ENCODE data around the gene TNFRSF1A.
A peak's percentile ranks its signal among the peaks of the same experiment; 100 is the strongest.

Gene TNFRSF1A

DNA sequence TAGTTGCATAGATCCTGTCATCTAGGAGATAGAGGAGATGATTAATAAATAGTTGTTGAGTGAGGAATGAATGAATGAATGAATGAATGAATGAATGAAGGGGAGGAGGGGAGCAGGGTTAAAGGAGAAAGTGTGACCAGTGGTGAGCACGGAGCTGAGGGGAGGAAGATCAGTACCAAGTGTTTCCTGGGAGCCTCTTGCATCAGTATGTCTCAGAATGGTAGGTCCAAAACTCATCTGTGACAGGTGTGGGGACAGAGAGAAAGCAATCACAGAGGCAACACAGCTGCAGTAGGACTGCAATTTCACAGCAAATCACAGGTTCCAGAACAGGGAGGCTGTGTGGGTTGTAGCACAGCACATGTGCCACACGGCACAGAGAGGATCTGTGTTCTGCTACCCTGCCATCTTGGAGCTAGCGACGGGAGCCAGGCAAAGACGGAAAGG, 14.5 kb upstream of the TNFRSF1A start:
- Histone ChIP-seq H3K9ac (no peak overlapping the region), H3K4me2 (peak overlapping the region; percentile 4 to 99 (median 85); a peak in 16 of 22 replicates), H4K20me1 (peaks cover 0 to 5% (median 0%) of the 10 kb centered on the region in 11 experiments; a peak in 2 of 22 replicates), H3K27ac (no peak overlapping the region), H3K27me3 (no peaks in the 10 kb centered on the region), H3K4me3 (no peak overlapping the region), H3K4me1 (peaks cover 65 to 100% (median 88%) of the 10 kb centered on the region in 10 experiments), H3K9me3 (replicated peaks in 1 of 11) (no peaks in the 10 kb centered on the region), H3K36me3 (peaks cover 0 to 7% (median 0%) of the 10 kb centered on the region in 11 experiments; a peak in 2 of 22 replicates)
- TF ChIP-seq Cebpa-rat (IDR thresholded peaks at IDR 0.05): no peak

DNA sequence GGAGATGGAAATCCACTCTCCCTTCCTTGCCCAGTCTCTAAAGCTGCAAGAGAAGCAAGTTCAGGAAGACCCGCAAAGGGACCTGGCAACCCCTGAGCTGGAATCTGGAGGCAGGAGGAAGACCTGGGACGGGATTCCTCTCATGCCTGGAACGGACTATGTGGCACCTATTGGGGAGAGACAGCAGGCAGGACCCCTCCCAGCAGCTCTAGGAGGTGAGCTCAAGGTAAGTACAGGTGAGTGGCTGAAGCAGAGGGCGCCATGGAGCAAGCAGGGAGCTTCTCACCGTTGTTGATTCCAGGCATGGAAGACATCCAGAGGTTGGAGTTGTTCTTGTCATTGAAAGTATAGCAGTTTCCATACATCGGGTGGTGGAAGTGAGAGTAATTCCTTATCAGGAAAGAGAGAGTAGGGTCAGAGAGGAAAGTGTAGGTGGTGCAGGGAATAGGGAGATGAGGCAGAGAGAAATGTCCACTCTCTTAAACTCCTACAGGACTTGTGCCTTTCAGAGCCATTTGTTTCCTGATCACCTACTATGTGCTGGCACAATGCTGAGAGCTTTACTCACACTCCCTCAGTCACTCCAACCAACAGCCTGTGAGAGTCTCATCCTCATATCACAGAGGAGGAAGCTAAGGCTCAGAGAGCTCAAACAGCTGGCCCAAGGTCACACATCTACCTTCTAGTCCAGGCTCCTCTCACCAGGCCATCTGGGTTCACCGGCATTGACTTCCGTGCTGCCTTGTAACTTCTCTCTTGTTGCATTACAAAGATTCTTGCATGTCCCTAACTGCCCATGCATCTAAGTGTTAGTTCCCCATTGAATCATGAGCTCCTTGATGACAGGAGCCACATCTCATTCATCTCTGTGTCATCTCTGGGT, 13.9 kb upstream of the TNFRSF1A start:
- Histone ChIP-seq H4K20me1 (peaks cover 0 to 5% (median 0%) of the 10 kb centered on the region in 11 experiments; a peak in 2 of 22 replicates), H3K4me3 (no peak overlapping the region), H3K4me2 (peak overlapping the region; percentile 7 to 99 (median 86); a peak in 20 of 22 replicates), H3K9me3 (replicated peaks in 1 of 11) (no peaks in the 10 kb centered on the region), H3K27me3 (no peaks in the 10 kb centered on the region), H3K4me1 (peaks cover 70 to 100% (median 89%) of the 10 kb centered on the region in 10 experiments), H3K36me3 (peaks cover 0 to 7% (median 0%) of the 10 kb centered on the region in 11 experiments; a peak in 2 of 22 replicates), H3K27ac (no peak overlapping the region), H3K9ac (no peak overlapping the region)
- TF ChIP-seq Cebpa-rat (IDR thresholded peaks at IDR 0.05): no peak

DNA sequence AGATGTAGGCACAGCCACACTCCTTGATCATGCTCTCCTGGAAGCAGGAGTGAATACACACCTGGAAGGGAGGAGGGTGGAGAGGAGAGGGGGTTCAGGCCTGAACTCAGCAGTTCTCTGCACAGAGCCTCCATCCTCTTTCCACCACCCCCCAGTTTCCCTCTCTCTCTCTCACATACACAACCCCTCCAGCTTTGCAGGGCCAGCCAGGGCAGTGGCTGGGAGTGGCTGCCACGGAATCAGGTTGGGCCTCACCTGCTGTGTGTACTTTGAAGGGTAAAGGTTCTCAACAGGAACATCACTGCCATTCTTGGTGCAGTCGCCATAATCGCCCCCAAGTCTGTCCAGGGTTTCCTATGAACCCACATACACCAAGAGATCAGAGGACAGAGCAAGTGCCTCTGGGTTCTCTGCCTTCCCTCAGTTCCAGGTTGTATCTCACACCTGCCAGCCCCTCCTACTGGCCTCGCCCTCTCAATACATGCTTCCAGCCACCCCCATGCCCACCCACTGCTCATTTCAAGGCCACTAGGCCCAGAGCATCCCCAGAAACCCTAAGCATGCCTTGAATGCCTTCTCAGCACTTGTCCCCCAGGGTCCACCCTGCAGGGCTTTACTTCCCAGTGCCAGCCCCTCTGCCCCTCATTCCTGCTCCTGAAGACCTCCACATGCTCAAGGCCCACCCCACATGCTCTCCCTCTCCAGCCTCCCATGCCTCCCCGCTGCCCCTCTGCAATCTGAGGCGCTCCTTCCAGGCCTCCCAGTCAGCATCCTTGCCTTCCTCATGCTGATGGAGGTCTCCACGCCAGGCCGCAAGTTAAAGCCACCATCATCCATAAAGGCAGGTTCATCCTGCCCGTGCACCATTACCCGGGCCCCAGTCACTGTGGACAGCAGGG, 12.9 kb upstream of the TNFRSF1A start:
- Histone ChIP-seq H3K36me3 (peaks cover 0 to 7% (median 0%) of the 10 kb centered on the region in 11 experiments; a peak in 2 of 22 replicates), H3K4me3 (peak overlapping the region in 3 of 10 experiments; percentile 26 to 57 (median 33); a peak in 4 of 20 replicates), H3K4me2 (peak overlapping the region; percentile 78 to 99 (median 87)), H3K9me3 (replicated peaks in 1 of 11) (no peaks in the 10 kb centered on the region), H3K9ac (peak overlapping the region in 2 of 11 experiments; percentile 10 to 35; a peak in 3 of 22 replicates), H3K27me3 (no peaks in the 10 kb centered on the region), H4K20me1 (peaks cover 0 to 5% (median 0%) of the 10 kb centered on the region in 11 experiments; a peak in 2 of 22 replicates), H3K4me1 (peaks cover 67 to 99% (median 88%) of the 10 kb centered on the region in 10 experiments), H3K27ac (peak overlapping the region in 2 of 11 experiments; percentile 8 to 86; a peak in 4 of 22 replicates)
- no peak for TF ChIP-seq Cebpa-rat (IDR thresholded peaks at IDR 0.05)

DNA sequence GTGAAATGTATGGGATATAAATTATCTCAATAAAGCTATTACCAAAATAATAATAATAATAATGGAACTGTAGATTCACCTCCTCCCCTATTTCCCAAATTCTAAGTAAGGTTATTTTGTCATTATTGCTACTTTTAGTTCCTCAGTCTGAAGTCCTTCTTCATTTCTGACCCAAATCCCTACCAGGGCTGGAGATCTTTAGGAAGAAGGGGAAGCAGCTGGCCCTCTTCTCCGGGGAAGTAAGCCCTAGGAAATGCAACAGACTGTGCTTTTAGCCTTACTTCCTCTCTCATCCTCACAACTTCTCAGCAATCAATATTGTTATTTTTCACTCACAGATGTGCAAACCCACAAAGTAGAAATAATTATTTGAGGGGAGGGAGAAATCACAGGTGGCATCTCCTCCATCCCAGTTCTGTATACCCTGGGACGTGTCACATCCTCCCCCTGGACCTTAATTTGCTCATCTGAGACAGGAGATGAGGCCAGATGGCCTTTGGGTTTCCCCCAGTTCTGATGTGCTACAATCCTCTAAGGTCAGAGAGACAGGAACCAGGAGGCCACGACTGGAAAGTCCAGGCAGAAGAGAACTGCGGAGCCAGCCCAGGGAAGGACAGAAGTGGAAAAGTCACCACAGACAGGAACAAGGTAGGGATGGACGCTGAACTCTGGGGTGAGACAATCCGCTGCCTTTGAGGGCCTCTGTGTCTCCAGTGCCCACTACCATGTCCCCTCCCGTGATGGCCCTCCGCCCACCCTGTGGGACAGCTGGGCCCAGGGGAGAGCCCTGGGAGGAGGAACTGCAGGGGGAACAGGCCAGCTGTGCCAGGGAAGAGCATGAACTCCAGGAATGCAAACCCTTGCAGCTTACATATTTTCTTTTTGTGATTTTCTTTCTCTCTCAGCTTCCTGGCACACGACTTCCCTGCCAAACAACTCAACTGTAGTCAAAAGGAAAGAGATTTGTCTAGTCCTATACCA, 10.6 kb upstream of the TNFRSF1A start:
- Histone ChIP-seq H3K9ac (peak overlapping the region; percentile 56 to 78 (median 61); a peak in 20 of 22 replicates), H3K36me3 (peaks cover 0 to 7% (median 0%) of the 10 kb centered on the region in 11 experiments; a peak in 2 of 22 replicates), H3K4me1 (peaks cover 81 to 100% (median 95%) of the 10 kb centered on the region in 10 experiments), H3K4me2 (peak overlapping the region; percentile 78 to 99 (median 87)), H4K20me1 (peaks cover 0 to 5% (median 0%) of the 10 kb centered on the region in 11 experiments; a peak in 2 of 22 replicates), H3K27me3 (no peaks in the 10 kb centered on the region), H3K4me3 (peak overlapping the region in 9 of 10 experiments; percentile 6 to 57 (median 46); a peak in 16 of 20 replicates), H3K27ac (peak overlapping the region; percentile 57 to 86 (median 72)), H3K9me3 (replicated peaks in 1 of 11) (no peaks in the 10 kb centered on the region)
- no peak; a peak in 1 of 22 replicates for TF ChIP-seq Cebpa-rat (IDR thresholded peaks at IDR 0.05)

DNA sequence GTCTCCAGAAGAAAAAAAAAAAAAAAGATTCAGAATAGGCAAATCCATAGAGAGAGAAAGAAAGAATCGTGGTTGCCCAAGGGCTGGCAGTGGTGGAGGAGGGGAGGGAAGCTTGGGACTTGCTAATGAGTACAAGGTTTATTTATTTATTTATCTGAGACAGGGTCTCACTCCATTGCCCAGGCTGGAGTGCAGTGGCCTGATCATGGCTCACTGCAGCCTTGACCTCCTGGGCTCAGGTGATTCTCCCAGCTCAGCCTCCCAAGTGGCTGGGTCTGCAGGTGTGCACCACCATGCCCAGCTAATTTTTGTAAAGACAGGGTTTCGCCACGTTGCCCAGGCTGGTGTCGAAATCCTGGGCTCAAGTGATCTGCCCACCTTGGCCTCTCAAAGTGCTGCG, 9.7 kb upstream of the TNFRSF1A start:
- Histone ChIP-seq H3K36me3 (peaks cover 0 to under 1% (median 0%) of the 10 kb centered on the region in 11 experiments; a peak in 1 of 22 replicates), H3K4me2 (peak overlapping the region; percentile 78 to 99 (median 87)), H3K4me3 (peak overlapping the region in 4 of 10 experiments; percentile 6 to 57 (median 40); a peak in 5 of 20 replicates), H3K9me3 (replicated peaks in 1 of 11) (no peaks in the 10 kb centered on the region), H3K9ac (peak overlapping the region in 7 of 11 experiments; percentile 16 to 78 (median 31); a peak in 8 of 22 replicates), H3K4me1 (peaks cover 81 to 100% (median 96%) of the 10 kb centered on the region in 10 experiments), H4K20me1 (peaks cover 0 to 5% (median 0%) of the 10 kb centered on the region in 11 experiments; a peak in 2 of 22 replicates), H3K27ac (peak overlapping the region; percentile 18 to 86 (median 70); a peak in 20 of 22 replicates), H3K27me3 (no peaks in the 10 kb centered on the region)
- TF ChIP-seq Cebpa-rat (IDR thresholded peaks at IDR 0.05): peak in 2 of 11 experiments; percentile 32 to 39; a peak in 2 of 22 replicates

DNA sequence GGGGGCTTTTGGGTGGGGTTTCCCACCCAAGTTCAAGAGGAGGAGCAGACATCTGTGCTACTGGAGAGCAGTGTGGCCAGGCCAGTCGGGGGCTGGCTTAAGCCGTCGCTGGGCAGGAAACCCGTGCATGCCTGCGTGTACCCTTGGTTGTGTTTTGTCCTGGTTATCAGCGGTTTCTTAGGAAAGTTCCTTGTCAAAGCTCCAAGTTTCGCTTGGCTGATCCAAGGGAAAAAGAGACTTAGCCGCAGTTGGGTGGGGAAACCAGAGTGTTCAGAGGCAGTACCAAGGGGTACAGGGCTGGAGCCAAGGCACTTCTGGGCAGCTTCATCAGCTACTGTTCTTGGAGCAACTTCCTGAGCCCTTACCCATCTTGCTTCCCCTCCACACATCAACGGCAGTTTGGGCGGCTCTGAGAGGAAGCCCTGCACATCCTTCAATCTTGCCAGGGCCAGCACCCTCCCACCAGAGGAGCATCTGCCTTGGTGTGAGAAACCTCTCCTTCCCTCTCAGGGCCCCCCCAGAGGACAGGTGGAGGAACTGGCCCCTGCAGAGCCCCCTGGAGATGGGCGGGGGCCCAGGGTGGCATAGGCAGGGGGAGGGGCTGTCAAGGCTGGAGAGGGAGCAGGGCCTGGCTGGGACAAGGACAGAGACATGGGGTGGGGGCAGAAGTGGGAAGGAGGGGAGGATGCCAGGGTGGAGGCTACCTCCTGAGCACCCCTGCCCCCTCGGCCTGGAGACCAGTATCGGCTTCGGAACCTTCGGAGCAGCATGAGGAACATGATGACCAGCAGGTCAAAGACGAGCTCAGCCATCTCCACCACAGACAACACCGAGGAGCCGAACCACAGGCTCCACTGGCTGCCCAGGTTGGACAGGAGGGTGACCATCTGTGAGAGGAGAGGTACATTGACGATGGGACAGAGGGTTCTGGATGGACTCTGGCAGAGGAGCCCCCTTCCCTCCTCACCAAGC, 5.8 kb upstream of the TNFRSF1A start:
- Histone ChIP-seq H3K4me1 (peaks cover 81 to 100% (median 96%) of the 10 kb centered on the region in 10 experiments), H4K20me1 (peaks cover 0 to 4% (median 0%) of the 10 kb centered on the region in 11 experiments; a peak in 2 of 22 replicates), H3K36me3 (no peaks in the 10 kb centered on the region), H3K27ac (peak overlapping the region; percentile 35 to 100 (median 98); a peak in 20 of 22 replicates), H3K4me3 (peak overlapping the region in 7 of 10 experiments; percentile 0 to 45 (median 29); a peak in 6 of 20 replicates), H3K9me3 (replicated peaks in 1 of 11) (no peaks in the 10 kb centered on the region), H3K4me2 (peak overlapping the region; percentile 95 to 100 (median 99)), H3K27me3 (no peaks in the 10 kb centered on the region), H3K9ac (peak overlapping the region in 9 of 11 experiments; percentile 54 to 71 (median 66); a peak in 18 of 22 replicates)
- TF ChIP-seq Cebpa-rat (IDR thresholded peaks at IDR 0.05): no peak

All from BLaER1 treated with 17β-estradiol and CSF1 and Interleukin-3, amounts not matched to agents 10 nM and 100 nM (cell line).